GM21390 (cell line): ENCODE measurements around the gene G2E3.
A peak's percentile ranks its signal among the peaks of the same experiment; 100 is the strongest.
"Not testable (repeated sequence)": the region's sequence is repeated elsewhere in the genome, so short reads cannot be mapped to it uniquely, and the experiment has no call there.

Experiments
- ATAC-seq: cut with Tn5 transposase; IDR thresholded peaks from one replicate; pipeline ENCODE4 v1.9.1; 2021; ENCODE audit not compliant: unreplicated experiment

Gene G2E3

DNA sequence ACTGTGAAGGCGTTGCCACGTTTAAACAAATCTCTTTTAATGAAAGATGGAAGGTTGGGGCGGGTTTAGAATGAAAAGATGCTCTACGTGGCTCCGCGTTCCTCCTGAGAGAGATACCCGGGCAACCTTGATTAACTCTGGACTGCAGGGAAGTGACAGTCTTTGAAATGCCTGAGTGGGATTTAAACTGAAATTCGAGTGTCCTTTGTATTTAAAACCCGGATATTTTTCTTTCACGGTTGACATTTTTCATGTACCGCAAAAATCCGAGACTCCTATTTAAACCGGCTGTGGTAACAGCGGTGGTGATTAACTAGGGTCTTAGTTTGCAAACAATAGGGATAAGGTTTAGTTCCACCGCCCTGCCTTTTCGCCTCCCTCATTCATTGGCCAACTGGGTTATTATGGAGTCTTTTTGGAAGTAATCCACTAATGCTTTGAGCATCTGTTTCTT lies 707 bp downstream of the G2E3 start:
- peak; percentile 25 for ATAC-seq

DNA sequence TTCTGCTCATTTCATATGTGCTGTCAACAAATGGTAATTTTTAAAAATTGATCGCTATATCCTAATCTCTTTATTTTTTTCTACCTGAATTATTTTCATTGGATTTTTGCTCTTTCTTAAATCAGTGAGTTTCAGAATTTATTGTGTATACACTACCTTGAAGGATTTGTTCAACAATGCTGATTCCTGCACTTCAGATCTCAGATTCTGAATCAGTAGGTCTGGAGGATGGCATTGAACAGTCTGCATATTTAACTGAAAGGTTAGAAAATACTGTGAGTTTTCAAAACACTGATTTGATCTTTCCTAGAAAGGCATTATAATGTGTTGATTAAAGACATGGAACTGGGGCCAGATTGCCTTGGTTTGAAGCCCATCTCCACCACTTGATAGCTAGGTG lies 1.6 kb downstream of the G2E3 start:
- no peak for ATAC-seq

DNA sequence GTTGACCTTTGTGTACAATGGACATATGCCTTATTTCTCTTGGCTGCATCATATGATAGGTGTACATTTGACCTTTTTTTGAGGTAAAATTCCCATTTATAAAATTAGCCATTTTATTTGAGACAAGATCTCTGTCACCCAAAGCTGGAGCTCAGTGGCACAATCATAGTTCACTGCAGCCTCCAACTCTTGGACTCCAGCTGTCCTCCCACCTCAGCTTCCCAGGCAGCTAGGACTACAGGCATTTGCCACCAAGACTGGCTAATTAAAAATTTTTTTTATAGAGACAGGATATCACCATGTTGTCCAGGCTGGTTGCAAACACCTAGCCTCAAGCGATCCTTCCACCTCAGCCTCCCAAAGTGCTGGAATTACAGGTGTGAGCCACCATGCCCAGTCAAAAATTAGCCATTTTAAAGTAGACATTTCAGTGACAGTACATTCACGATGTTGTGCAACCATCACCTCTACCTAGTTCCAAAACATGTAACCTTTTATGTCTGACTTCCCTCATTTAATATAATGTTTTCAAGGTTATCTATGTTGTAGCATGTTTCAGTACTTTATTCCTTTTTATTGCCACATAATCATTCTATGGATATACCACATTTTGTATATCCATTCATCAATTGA lies 5.4 kb downstream of the G2E3 start:
- ATAC-seq: no peak

DNA sequence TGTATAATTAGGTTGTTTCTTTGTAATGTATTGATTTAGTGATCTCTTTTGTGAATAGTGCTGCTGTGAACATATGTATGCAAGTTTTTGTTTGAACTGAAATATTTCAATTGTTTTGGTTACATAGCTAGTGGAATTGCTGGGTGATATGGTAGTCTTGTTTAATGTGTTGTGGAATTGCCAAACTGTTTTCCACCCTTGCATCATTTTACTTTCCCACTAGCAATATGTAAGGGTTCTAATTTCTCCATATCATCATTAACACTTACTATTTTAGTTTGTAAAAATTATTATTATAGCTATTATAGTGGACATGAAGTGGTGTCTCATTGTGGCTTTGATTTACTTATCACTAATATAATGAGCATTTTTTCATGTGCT lies 5.9 kb downstream of the G2E3 start:
- no peak for ATAC-seq

DNA sequence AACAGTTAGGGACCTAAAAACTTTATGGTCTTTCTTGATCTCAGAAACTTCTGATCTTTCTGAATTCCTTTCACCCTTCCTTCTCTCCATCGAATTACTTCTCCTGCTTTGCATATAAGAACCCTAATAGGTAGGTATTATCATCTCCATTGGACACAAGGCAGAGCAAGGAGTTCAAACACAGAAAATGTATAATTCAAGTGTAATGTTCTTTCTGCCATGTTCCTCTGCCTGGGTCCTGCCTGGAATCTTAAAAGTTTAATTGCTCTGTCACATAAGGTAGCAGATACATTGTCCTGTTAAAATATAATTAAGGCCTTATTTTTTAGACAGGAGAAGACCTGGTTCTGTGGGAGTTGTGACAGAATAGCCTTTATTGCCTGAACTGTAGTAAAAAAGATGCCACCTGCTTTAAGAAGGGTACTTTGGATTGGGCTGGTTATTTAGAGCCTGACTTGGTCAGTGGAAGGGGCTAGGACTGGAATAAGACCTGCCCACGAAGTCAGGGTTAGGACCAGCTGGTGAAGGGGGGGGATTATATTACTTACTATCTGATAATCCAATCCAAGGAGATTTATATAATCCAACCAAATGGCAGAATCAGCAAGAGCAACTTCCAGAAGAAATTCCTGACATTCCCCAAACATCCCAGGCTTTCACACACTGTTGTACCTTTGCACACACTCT lies 10.4 kb downstream of the G2E3 start:
- ATAC-seq: no peak

DNA sequence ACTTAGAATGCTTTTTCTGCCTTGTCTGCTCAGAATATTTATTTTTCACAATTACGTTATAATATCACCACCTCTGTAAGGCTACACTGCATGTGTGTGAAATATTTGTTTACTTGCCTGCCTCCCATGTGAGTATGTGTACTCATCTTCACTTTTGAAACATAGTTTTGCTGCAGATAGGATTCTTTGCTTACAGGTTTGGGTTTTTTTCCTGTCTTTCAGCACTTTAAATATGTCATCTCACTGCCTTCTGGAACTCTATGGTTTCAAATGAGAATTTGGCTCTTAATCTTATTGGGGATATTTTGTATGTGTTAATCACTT lies 10.9 kb downstream of the G2E3 start:
- no peak for ATAC-seq

DNA sequence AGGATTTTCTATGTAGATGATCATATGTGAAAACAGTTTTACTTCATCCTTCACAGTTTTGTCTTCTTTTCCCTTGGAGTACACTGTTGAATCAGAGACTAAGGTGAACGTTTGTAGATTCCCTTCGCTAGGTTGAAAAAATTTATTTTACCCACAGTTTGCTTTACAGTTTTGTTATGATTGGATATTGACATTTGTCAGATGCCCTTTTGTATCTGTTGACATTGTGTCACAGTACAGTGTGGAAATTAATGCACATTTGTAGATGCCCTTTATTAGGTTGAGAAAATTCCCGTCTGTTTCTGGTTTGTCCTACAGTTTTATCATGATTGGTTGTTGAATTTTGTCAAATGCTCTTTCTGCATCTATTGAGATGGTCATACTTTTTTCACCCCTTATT lies 13.3 kb downstream of the G2E3 start:
- no peak for ATAC-seq

DNA sequence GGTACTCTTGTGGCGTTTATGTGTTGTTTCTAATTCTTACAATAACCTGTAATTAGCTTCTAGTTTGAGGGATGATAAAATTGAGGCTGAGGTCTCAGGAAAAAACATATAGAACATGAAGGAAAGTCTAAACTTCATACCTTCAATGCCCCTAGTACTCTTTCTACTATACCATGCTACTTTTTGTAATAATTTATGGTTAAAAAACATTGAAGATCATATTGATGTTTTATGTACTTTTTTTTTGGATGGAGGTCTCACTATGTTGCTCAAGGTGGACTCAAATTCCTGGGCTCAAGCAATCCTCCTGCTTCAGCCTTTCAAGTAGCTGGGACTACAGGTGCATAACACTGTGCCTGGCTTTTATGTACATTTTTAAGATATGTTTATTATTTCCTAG lies 13.8 kb downstream of the G2E3 start:
- ATAC-seq: no peak

DNA sequence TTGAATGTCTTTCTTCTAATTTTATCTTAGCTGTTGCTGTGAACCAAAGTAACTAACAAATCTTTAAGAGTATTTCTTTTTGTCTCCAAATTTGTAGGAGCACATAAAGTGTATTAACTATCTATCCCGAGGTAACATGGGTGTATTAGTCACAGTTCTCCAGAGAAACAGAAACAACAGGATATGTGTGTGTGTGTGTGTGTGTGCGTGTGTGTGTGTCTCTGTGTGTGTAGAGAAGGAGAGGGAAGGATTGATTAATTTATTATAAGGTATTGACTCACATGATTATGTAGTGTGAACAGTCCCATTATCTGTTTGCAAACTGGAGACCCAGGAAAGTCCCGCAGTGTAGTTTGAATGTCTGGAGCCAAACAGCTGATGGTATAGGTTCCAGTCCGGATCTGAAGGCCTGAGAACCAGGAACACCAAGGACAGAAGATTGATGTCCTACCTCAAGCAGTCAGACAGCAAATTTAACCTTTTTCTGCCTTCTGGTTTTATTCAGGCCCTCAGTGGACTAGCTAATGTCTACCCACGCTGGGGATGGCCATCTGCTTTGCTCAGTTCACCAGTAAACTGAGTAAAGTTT lies 14.4 kb downstream of the G2E3 start:
- ATAC-seq: no peak

DNA sequence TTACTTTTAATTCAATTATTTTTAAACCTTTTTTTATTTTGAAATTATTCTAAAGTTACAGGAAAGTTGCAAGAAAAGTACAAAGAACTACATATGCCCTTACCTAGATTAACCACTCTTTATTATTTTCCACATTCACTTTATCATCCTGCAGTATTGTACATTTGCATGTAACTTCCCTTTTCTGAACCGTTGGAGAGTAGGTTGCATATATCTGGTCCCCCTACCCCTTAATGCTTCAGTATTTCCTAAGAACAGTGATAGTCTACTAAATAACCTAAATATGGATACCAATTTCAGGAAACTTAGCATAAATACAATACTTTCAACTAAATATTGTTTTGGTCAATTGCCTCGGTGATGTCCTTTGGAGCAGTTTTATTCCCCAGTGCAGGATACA lies 15.0 kb downstream of the G2E3 start:
- no peak for ATAC-seq

DNA sequence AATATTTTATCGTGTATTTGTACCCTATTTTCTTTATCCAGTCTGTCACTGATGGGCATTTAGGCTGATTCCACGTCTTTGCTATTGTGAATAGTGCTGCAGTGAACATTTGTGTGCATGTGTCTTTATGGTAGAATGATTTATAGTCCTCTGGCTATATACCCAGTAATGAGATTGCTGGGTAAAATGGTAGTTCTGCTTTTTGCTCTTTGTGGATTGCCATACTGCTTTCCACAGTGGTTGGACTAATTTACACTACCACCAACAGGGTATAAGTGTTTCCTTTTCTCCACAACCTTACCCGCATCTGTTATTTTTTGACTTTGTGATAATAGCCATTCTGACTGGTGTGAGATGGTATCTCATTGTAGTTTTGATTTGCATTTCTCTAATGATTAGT lies 15.8 kb downstream of the G2E3 start:
- not testable (repeated sequence) for ATAC-seq

DNA sequence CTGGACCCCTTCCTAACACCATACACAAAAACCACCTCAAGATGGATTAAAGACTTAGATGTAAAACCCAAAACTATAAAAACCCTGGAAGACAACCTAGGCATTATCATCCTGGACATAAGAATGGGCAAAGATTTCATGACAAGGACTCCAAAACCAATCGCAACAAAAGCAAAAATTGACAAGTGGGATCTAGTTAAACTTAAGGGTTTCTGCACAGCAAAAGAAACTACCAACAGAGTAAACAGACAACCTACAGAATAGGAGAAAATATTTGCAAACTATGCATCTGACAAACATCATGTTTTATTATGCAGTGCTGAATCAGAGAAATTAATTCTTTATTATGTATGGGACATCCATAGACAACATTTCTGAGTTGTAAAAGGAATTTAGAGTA lies 17.4 kb downstream of the G2E3 start:
- ATAC-seq: not testable (repeated sequence)

DNA sequence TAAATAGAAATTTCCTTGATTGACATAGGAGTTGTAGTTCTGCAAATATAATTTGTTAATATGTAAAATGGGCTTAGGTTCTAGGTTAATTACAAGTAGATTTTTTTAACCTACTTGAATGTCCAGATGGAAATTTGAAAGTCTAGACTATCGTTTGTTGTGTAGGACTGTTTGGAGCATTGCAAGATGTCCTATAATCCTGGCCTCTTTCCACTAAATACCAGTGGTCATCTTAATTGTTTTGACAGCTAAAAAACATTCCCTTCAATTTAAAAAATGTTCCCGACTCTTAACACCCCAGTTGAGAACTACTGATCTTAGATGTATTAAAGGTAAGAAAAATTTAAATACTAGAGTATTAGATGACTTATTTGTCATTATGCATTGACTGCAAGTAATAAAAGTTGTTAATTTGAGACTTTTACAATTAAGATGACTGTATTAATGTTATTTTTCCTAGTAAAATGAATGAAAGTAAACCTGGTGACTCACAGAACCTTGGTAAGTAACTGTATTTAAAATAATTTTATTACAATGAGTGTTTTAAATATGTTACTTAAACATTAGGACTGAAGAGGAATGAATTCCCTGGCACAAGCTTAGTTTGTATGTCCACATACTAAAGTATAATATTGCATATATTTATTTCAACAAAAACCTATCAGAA lies 21.8 kb downstream of the G2E3 start:
- no peak for ATAC-seq

DNA sequence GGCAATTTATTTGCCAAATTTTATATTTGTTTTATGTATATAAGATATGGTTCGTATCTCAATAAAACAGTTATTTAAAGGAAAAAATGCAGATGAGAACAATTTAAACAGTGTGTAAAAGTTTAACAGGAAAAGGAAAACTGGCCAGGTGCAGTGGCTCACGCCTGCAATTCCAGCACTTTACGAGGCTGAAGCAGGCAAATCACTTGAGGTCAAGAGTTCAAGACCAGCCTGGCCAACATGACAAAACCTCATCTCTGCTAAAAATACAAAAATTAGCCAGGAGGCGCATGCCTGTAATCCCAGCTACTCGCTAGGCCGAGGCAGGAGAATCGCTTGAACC lies 22.3 kb downstream of the G2E3 start:
- no peak for ATAC-seq

DNA sequence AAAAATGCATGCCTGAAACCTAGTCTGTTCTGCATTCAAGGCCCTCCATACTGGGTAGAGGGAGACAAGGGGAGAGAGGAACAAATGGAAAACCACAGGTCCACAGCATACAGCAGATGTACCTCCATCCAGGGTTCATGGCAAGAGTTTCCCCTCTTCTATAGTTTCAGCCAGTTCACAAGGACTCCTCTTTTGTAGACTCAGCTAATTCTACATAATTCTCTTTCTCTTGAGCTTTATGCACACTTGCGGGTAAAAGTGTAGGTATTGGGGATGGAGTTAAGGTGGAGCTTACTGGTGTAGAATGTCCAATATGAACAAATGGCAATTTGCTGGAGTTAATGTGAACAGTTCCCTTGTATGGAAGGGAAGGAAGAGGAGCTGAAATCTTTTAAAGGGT lies 23.4 kb downstream of the G2E3 start:
- no peak for ATAC-seq

DNA sequence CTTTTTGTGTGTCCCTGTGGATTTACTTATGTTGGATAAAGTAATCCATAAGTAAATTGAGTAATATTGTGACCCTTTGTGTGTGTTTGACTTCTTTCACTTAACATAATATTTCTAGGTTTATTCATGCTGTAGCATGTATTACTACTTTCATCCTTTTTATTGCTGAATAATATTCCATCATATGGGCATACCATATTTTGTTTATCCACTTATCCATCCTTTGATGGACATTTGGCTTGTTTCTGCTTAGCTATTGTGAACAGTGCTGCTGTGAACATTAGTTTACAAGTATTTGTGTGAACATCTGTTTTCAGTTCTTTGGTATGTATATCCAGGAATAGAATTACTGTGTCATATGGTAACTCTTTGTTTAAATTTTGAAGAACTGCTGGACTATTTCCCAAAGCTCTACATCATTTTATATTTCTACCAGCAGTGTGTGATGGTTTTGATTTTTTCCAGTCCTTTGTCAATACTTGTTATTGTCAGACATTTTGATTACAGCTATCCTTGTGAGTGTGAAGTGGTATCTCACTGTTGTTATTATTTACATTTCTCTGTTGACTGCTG lies 25.2 kb downstream of the G2E3 start:
- ATAC-seq: no peak

DNA sequence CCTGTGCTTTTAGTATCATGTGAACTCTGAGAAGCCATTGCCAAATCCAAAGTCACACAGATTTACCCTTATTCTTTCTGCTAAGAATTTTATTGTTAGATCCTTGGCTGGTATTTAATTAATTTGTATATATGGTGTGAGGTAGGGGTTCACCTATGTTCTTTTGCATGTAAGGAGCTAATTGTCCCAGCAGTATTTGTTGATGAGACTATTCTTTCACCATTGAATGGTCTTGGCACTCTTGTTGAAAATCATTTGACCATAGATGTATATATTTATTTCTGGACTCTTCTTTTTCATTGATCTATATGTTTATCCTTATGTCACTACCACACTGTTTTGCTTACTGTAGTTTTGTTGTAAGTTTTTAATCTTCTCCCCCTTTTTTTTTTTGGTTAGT lies 26.2 kb downstream of the G2E3 start:
- no peak for ATAC-seq

DNA sequence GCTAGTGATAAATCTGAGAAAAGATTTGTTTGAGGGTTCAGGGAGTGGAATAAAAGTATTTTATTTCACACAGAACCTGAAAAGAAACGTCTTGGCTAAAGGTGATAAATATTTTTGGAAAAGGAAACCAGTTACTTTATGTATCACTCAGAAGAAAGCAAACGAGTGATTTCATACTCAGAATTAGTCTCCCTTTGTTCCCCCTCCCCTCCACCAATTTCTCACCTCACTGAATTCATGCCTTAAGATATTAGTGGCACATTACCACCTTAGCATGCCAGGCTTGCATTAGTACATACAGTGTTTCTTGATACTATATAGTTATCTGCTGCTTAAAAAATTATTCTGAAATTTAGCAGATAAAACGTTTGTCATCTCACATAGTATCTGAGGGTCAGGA lies 28.2 kb downstream of the G2E3 start:
- ATAC-seq: no peak

DNA sequence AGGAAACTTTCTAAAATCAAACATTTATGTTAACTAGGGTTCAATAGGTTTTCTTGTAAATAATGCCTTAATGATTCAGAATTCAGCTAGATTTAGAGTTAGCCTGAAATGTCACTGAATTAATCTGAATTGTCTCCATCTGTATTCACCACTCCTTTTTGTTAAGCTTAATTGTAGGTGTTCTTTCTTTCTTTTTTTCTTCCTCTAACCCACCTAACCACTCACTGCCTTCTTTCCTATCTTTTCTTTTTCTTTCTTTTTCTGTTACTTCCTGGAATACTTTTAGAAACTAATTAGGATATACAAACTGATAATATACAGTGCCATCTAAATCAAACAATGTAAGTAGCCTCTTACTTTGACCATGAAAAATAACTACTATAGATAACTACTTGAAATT lies 29.9 kb downstream of the G2E3 start:
- ATAC-seq: no peak

DNA sequence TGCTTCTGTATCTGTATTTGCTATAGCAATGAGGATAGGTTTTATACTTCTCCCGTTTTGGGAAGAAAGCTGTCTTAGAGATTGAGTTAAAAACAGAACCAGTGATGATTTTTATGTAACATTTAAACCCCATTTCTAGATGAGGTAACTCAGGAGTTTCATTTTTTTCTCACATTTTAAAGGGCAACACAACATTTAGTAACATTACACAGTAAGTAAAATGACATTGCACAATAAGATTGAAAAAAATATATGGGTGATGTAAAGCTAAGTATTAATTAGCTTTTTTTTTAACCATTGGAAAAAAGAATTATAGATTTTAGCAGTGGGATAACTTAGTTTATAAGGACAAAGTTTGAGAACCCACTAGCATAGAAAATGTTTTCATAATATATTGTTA lies 38.0 kb downstream of the G2E3 start:
- ATAC-seq: no peak

DNA sequence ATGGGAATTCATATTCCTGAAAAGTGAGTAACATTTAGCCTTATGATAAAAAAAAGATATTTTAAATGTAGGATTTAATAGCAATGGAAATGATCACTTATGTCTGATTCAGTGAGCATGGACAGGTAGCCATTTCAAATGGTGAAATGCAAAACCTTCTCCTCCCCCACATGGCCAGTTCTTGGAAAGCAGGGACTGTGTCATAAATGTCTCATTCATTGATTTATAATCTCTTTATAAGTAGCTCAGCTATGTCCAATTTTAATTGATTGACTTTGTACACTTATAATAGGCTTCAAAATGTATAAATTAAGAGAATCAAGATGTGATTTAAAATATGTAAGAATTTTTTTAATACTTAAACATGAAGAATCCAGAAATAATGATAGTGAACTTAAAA lies 38.5 kb downstream of the G2E3 start:
- ATAC-seq: no peak
